Measurements from ENCODE around the gene KIF1B. TPM values are rescaled to one million over a fixed set of nuclear protein-coding genes. Genes with fewer than 3 reads are reported as not detected.

The KIF1B gene
- total and polyA plus RNA-seq, 4 donors = 8.4 to 40.9 (median 8.9) TPM

DNA sequence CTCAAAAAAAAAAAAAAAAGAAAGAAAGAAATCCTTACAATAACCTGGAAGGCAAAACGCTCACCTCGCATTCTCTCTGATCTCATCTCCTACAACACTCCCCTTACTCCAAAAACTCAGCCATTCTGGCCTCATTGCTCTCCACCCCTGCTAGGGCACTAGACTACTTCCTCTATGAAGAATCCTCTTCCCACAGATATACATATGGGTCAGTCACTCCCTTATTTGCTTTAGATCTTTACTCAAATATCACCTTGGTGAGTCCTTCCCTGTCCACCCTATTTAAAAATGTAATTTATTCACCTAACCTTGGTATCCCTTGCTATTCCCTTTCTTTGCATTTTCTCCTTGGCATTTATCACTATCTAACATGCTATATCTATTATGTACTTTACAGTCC lies 24.6 kb upstream of the KIF1B start:
- no peak overlapping the region for H3K9ac ChIP-seq (ENCODE audit: low read depth in 1 of 2, low read length in 2 of 2)
- no peak for DNase-seq (ENCODE audit: low spot score)
- peaks cover 0 to 3% (median 2%) of the 10 kb centered on the region in 4 donors for H3K36me3 ChIP-seq (ENCODE audit: control insufficient read depth in 4 of 4, insufficient read depth in 3 of 4, low read depth in 1 of 4, low read length in 3 of 4)
- no peak for TF ChIP-seq HNF4G (IDR thresholded peaks at IDR 0.05)
- TF ChIP-seq FOXA2 (IDR thresholded peaks at IDR 0.05) = no peak
- no peak for TF ChIP-seq HNF4A (conservative IDR thresholded peaks at IDR 0.05)
- 90% methylated on average over 2 of the region's 2 CpGs for WGBS
- H3K4me1 ChIP-seq (ENCODE audit: control insufficient read depth in 4 of 4, insufficient read depth in 4 of 4, low read length in 3 of 4) = no peaks in the 10 kb centered on the region
- no peak overlapping the region for H3K4me3 ChIP-seq (ENCODE audit: low read depth in 1 of 3, low read length in 3 of 3)
- no peaks in the 10 kb centered on the region for H3K27me3 ChIP-seq (ENCODE audit: control insufficient read depth in 4 of 4, insufficient read depth in 4 of 4, low read length in 3 of 4)
- H3K9me3 ChIP-seq (ENCODE audit: control insufficient read depth in 4 of 4, low read length in 3 of 4) = no peaks in the 10 kb centered on the region
- H3K27ac ChIP-seq (ENCODE audit: low read depth in 1 of 2, low read length in 2 of 2) = no peak overlapping the region

DNA sequence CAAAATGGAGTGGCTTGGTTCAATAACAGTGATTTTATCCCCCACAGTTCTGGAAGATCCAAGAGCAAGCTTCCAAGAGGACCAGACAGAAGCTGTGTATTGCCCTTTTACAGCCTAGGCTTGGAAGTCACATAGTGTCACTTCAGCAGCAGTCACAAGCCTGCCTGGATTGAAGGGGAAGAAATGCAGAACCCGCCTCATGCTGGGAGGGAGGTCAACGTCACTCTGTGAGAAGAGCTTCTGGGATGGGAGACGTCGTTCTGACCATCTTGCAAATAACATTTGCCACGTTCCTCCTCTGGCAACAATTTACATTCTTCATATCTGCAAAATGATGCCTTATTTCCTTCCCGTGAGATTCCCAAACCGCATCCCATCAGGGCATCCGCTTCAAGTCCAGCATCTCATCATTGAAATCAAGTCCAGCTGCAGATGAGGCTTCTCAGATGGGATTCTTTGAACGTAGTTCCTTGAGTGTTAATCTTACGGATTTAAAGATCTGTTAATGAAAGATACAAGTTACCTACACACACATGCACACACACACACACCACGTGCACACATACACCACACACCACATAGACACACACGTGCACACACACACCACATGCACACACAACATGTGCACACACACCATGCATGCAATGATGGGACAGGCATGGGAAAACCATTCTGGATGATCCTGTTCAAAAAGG lies 23.9 kb upstream of the KIF1B start:
- TF ChIP-seq, protein P1, sequence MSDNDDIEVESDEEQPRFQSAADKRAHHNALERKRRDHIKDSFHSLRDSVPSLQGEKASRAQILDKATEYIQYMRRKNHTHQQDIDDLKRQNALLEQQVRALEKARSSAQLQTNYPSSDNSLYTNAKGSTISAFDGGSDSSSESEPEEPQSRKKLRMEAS (IDR thresholded peaks at IDR 0.05) = no peak
- TF ChIP-seq JUND (IDR thresholded peaks at IDR 0.05) (no peak), SP1 (IDR thresholded peaks at IDR 0.05) (no peak), NR2F2 (IDR thresholded peaks at IDR 0.05) (no peak), YY1 (IDR thresholded peaks at IDR 0.05) (no peak), RXRA (IDR thresholded peaks at IDR 0.05) (no peak), TAF1 (conservative IDR thresholded peaks at IDR 0.05) (no peak), FOXA1 (IDR thresholded peaks at IDR 0.05) (no peak), HNF4G (IDR thresholded peaks at IDR 0.05) (no peak), GABPA (IDR thresholded peaks at IDR 0.05 in 1 of 2, conservative IDR thresholded peaks at IDR 0.05 in 1 of 2) (no peak), FOXA2 (IDR thresholded peaks at IDR 0.05) (no peak), HNF4A (conservative IDR thresholded peaks at IDR 0.05) (no peak)
- TF ChIP-seq, protein P2, sequence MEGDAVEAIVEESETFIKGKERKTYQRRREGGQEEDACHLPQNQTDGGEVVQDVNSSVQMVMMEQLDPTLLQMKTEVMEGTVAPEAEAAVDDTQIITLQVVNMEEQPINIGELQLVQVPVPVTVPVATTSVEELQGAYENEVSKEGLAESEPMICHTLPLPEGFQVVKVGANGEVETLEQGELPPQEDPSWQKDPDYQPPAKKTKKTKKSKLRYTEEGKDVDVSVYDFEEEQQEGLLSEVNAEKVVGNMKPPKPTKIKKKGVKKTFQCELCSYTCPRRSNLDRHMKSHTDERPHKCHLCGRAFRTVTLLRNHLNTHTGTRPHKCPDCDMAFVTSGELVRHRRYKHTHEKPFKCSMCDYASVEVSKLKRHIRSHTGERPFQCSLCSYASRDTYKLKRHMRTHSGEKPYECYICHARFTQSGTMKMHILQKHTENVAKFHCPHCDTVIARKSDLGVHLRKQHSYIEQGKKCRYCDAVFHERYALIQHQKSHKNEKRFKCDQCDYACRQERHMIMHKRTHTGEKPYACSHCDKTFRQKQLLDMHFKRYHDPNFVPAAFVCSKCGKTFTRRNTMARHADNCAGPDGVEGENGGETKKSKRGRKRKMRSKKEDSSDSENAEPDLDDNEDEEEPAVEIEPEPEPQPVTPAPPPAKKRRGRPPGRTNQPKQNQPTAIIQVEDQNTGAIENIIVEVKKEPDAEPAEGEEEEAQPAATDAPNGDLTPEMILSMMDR (IDR thresholded peaks at IDR 0.05; ENCODE audit: low read depth, low read length, missing input control) = no peak
- TF ChIP-seq, protein P3, sequence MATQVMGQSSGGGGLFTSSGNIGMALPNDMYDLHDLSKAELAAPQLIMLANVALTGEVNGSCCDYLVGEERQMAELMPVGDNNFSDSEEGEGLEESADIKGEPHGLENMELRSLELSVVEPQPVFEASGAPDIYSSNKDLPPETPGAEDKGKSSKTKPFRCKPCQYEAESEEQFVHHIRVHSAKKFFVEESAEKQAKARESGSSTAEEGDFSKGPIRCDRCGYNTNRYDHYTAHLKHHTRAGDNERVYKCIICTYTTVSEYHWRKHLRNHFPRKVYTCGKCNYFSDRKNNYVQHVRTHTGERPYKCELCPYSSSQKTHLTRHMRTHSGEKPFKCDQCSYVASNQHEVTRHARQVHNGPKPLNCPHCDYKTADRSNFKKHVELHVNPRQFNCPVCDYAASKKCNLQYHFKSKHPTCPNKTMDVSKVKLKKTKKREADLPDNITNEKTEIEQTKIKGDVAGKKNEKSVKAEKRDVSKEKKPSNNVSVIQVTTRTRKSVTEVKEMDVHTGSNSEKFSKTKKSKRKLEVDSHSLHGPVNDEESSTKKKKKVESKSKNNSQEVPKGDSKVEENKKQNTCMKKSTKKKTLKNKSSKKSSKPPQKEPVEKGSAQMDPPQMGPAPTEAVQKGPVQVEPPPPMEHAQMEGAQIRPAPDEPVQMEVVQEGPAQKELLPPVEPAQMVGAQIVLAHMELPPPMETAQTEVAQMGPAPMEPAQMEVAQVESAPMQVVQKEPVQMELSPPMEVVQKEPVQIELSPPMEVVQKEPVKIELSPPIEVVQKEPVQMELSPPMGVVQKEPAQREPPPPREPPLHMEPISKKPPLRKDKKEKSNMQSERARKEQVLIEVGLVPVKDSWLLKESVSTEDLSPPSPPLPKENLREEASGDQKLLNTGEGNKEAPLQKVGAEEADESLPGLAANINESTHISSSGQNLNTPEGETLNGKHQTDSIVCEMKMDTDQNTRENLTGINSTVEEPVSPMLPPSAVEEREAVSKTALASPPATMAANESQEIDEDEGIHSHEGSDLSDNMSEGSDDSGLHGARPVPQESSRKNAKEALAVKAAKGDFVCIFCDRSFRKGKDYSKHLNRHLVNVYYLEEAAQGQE (IDR thresholded peaks at IDR 0.05) = no peak
- TF ChIP-seq, protein P4, sequence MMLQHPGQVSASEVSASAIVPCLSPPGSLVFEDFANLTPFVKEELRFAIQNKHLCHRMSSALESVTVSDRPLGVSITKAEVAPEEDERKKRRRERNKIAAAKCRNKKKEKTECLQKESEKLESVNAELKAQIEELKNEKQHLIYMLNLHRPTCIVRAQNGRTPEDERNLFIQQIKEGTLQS (IDR thresholded peaks at IDR 0.05) = no peak
- TF ChIP-seq, protein P5, sequence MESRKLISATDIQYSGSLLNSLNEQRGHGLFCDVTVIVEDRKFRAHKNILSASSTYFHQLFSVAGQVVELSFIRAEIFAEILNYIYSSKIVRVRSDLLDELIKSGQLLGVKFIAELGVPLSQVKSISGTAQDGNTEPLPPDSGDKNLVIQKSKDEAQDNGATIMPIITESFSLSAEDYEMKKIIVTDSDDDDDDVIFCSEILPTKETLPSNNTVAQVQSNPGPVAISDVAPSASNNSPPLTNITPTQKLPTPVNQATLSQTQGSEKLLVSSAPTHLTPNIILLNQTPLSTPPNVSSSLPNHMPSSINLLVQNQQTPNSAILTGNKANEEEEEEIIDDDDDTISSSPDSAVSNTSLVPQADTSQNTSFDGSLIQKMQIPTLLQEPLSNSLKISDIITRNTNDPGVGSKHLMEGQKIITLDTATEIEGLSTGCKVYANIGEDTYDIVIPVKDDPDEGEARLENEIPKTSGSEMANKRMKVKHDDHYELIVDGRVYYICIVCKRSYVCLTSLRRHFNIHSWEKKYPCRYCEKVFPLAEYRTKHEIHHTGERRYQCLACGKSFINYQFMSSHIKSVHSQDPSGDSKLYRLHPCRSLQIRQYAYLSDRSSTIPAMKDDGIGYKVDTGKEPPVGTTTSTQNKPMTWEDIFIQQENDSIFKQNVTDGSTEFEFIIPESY (IDR thresholded peaks at IDR 0.05) = no peak
- Histone ChIP-seq H3K4me3 (ENCODE audit: low read depth in 1 of 3, low read length in 3 of 3) (no peak overlapping the region), H3K27ac (ENCODE audit: low read depth in 1 of 2, low read length in 2 of 2) (no peak overlapping the region), H3K27me3 (ENCODE audit: control insufficient read depth in 4 of 4, insufficient read depth in 4 of 4, low read length in 3 of 4) (no peaks in the 10 kb centered on the region), H3K4me1 (ENCODE audit: control insufficient read depth in 4 of 4, insufficient read depth in 4 of 4, low read length in 3 of 4) (no peaks in the 10 kb centered on the region), H3K9ac (ENCODE audit: low read depth in 1 of 2, low read length in 2 of 2) (no peak overlapping the region), H3K9me3 (ENCODE audit: control insufficient read depth in 4 of 4, low read length in 3 of 4) (no peaks in the 10 kb centered on the region), H3K36me3 (ENCODE audit: control insufficient read depth in 4 of 4, insufficient read depth in 3 of 4, low read depth in 1 of 4, low read length in 3 of 4) (no peaks in the 10 kb centered on the region)
- WGBS = 88% methylated on average over 12 of the region's 12 CpGs
- no peak for DNase-seq (ENCODE audit: low spot score)

Measured in liver (tissue), 9 donors.